ENCODE measurements around the gene F2R.

GRCh38 chr5:76717222-76718083 lies 1.5 kb downstream of the F2R start:
- no peak for TF ChIP-seq CTCF (IDR thresholded peaks at IDR 0.05; ENCODE audit: low read depth, low read length)
- TF ChIP-seq EZH2phosphoT487 (IDR thresholded peaks at IDR 0.05; ENCODE audit: low read depth), result no peak

Measured in OCI-LY3 (cell line).